GM18511 (cell line): ENCODE measurements around the gene WLS.

Experiments used
- ATAC-seq: cut with Tn5 transposase; IDR thresholded peaks from one replicate; pipeline ENCODE4 v1.9.1; 2021; ENCODE audit warnings: mild to moderate bottlenecking, moderate library complexity; ENCODE audit not compliant: unreplicated experiment

Gene WLS

GRCh38 chr1:68103884-68104554, 128.3 kb downstream of the WLS start:
- ATAC-seq = no peak

- ATAC-seq = no peak
These were observed 129.2 kb downstream of the WLS start for GRCh38 chr1:68103011-68103545.

GRCh38 chr1:68101829-68102228, 130.5 kb downstream of the WLS start:
- no peak for ATAC-seq

GRCh38 chr1:68100571-68100970, 131.8 kb downstream of the WLS start:
- ATAC-seq = no peak

GRCh38 chr1:68093737-68094136, 138.6 kb downstream of the WLS start:
- ATAC-seq = no peak

- ATAC-seq = no peak
These were observed 145.1 kb downstream of the WLS start for GRCh38 chr1:68087184-68087583.

GRCh38 chr1:68085752-68086151, 146.6 kb downstream of the WLS start:
- no peak for ATAC-seq

GRCh38 chr1:68083686-68084085, 148.6 kb downstream of the WLS start:
- no peak for ATAC-seq

GRCh38 chr1:68081775-68082283, 150.5 kb downstream of the WLS start:
- no peak for ATAC-seq

GRCh38 chr1:68078647-68079046, 153.7 kb downstream of the WLS start:
- ATAC-seq = no peak
